NCI-H146 treated with DMSO at 0.1 percent for 48 hours (cell line): Measurements from ENCODE around the gene PGAM1.
"Not testable (repeated sequence)": the region's sequence is repeated elsewhere in the genome, so short reads cannot be mapped to it uniquely, and the experiment has no call there.

Experiments used
- DNase-seq: peaks from one replicate; lab custom pipeline; 2025; ENCODE audit not compliant: unreplicated experiment; lab: John Stamatoyannopoulos, UW

Gene PGAM1

DNA sequence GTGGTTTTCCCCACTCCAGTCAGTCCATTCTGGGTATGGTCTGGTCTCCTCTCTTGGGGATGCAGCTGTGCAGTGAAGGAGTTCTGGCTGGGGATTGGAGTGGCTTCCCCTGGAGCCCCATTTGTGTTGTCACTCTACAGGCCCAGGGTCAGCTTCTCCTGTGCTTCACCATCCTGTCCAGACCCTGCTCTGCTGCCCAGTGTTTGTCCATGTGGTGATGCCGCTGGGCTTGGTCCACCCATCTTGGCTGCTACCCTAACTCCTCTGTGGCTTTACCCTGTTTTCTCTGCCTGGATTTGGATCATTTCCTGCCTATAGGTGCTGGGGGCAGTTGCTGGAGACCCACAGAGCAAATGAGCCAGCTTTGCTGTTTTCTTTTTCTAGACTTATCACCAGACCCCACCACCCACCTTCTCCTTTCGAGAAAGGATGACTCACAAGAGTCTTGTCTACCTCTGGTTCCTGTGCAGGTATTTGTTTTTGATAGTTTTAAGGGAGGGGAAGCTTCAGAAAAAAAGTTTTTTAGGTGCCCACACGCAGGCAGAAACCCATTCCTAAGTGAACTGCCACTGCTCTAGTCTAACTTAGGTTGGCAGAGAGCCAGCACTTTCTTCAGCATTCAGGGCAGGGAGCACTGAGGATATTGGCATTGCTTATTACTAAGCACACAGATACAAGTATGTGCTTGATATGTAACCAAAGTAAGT is 28.5 kb downstream of the PGAM1 start:
- DNase-seq = no peak

GRCh38 chr10:97456034-97456685 is 30.2 kb downstream of the PGAM1 start:
- DNase-seq = no peak

GRCh38 chr10:97456686-97457065 is 30.7 kb downstream of the PGAM1 start:
- no peak for DNase-seq

DNA sequence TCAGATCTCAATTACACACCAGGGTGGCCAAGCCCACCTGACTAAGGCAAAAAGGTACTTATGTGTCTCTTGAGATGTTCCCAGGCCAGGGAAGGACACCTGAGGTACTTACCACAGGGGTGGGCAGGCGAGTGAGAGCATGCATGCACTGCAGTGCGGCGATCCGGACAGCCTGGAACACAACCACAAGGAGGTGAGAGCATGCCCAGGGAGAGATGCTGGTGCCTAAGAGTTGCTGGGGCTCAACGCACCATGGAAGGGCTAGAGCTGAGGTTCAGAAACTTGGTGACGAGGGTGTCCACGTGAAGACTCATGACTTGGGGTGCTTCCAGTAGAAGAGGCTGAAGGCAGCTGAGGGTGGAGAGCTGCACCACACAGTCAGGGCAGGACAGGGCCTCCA is 33.1 kb downstream of the PGAM1 start:
- no peak for DNase-seq

- DNase-seq = no peak
Measured at GRCh38 chr10:97459933-97460332, 33.9 kb downstream of the PGAM1 start.

GRCh38 chr10:97462309-97462708 is 36.3 kb downstream of the PGAM1 start:
- DNase-seq = no peak

DNA sequence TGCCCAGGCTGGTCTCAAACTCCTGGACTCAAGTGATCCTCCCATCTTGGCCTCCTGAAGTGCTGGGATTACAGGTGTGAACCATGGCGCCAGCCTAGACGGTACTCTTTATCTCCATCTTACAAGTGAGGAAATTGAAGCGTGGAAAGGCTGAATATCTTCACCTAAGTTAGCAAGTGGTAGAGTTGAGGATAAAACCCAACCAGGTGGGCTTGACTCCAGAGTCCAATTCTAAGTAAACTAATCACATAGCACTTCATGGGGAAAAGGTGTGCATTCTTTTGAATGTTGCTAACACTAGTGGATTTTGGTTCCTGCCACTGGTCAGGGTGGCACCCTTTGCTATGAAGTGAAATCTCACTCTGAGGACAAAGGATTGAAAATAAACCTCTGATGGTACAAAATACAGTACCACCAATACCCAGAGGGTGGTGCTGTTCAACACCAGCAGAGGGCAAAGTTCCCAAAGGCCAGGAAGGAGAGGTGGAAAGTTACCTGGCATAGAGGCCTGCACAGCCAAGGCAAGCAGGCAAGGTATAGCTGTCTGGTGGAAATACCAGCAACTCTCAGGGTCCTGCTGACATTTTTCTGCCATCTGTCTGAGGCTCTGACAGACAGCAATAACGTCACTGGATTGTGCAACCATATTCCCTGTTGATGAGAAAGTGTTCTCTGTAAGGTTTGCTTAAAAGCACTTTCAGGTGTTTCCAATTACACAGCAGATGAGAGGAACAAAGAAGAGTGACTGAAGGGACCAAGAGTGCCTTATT is 37.6 kb downstream of the PGAM1 start:
- DNase-seq = no peak

DNA sequence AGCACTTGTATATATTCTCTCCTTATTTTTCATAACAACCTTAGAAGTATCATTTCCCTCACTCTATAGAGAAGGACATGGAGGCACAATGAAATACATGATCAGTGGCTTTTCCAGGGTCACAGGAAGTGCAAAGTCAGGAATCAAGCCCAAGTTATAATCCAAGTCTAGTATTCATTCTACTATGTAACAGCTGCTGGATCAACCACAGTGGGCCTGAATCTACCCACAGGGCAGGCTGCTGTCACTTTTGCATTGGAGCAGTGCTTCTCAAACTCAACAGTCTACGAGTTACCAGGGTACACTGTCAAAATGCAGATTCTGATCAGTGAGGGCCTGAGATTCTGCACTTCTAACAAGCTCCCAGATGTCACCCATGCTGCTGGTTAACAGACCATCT is 38.2 kb downstream of the PGAM1 start:
- no peak for DNase-seq

GRCh38 chr10:97465982-97466381 is 40.0 kb downstream of the PGAM1 start:
- no peak for DNase-seq

- DNase-seq = no peak
Measured at GRCh38 chr10:97466755-97467154, 40.8 kb downstream of the PGAM1 start.

DNA sequence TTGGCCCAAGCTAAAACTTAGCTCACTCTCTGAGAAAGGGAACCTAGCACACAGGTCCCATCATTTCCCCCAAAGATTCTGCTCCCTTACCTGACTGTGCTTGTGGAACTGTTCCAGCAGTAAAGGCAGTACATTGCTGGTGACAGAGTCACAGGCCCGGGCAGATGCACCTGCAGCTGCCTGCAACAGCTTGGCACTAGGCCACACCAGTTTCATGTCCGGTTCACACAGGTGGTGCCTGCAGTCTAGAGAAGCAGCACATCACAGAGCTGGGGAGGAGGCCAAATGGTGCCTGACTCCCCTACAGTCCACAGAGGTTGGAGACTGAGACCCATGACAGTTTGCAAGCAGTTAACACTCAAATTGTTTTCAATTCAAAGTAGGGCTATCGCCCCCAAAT is 42.2 kb downstream of the PGAM1 start:
- no peak for DNase-seq

- DNase-seq = not testable (repeated sequence)
Measured at GRCh38 chr10:97468781-97469180, 42.8 kb downstream of the PGAM1 start.

- no peak for DNase-seq
Measured at GRCh38 chr10:97474918-97475317, 48.9 kb downstream of the PGAM1 start.

DNA sequence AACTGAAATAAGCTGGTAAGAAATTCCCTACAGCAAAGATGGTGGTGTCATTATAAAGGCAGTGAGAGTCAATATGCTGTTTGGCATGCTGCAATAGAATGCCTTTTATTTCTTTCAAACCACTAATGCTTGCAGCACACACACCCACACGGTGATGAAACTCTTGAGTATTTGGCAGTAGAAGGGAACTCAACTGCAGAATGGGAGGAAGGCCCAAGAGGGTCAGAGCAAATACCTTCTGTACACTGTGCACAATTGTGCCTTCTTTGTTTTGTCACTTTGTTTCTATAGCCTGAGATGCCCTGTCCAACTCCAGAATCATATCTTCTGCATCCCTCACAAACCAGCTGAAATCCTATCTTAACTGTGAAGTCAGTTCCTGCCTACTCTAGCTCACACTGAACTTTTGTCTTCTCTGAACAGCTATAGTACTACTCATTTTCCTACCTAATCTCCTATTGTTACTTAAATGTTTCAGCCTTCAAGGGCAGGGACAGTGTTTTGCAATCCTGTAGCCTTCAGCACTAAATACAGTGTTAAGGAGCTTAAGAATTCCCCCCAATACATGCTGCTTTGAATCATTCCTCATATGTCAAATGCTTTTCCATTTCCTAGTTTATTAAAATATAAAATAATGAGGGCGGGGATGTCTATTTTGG is 50.1 kb downstream of the PGAM1 start:
- no peak for DNase-seq

GRCh38 chr10:97479410-97479809 is 53.4 kb downstream of the PGAM1 start:
- not testable (repeated sequence) for DNase-seq

DNA sequence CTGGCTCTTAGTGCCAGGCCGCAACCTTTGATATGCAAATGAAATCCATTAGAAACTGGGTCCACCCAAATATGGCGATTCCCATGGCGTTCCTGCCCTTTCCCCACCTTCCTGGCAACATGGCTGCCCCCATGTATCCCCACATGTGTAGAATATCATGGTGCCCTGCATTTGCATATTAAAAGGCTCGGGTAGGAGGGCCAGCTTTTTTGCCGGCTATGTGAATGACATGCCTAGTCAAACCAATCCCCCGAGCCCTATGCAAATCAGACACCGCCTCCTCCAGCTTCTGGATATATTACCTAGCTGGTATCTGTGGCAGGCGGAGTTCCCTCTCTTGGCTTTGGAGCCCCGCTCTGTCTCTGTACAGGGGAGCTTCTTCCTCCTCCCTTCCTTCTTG is 53.9 kb downstream of the PGAM1 start:
- DNase-seq = no peak

DNA sequence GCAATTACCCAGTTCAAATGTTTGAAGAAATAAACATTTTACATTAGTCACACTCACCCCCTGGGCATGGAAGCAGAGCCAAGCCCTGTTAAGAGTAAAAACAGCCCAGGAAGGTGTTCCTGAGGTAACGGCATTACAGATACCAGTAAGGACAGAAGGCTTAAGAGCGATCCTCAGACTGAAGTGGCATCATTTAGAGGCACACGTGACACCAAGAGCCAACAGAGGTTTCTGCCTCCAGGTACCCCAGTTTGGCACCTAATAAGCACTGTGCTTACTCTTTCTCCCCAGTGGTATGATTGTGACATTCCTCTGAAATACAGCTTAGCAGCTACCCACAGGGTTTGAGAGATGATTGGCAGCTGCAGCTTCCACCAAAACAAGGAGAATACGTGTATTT is 55.1 kb downstream of the PGAM1 start:
- DNase-seq = no peak

DNA sequence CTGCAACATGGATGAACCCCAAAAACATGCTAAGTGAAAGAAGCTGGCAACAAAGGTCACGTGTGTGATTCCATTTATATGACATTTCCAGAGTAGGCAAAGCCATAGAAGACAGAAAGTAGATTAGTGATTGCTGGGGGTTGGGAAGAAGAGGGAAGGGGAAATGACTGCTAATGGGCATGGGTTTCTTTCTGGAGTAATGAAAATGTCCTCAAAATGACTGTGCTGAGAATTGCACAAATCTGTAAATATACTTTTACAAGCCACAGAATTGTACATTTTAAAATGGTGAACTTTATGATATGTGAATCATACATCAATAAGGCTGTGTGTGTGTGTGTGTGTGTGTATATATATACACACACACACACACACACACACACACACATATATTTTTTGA is 56.4 kb downstream of the PGAM1 start:
- no peak for DNase-seq
